SU-DHL-6 (cell line): ENCODE measurements around the gene ANKRD13C.

Source experiments
- H2AFZ ChIP-seq: fragments of 200-600 bp; sonication (generic); 2 replicates; pipeline ENCODE4 v1.6.1; 2014; ENCODE audit warnings: low read depth, mild to moderate bottlenecking, moderate library complexity, mixed read lengths, antibody characterized with exemption, low read length; ENCODE audit not compliant: severe bottlenecking
- H3F3A ChIP-seq: fragments of 200-600 bp; shearing (Covaris generic); 2 replicates; pipeline ENCODE4 v1.6.0; 2016; ENCODE audit warnings: antibody characterized with exemption, mild to moderate bottlenecking; ENCODE audit not compliant: insufficient read depth
- H3K27ac ChIP-seq: fragments of 200-600 bp; sonication (generic); 2 replicates; pipeline ENCODE4 v1.5.1; 2016; ENCODE audit warnings: low read depth, mild to moderate bottlenecking, low read length, moderate library complexity, mixed read lengths
- H3K27me3 ChIP-seq: fragments of 200-600 bp; sonication (generic), shearing (Covaris generic); 2 replicates; pipeline ENCODE4 v1.6.0; 2014; ENCODE audit warnings: mild to moderate bottlenecking, low read length
- H3K36me3 ChIP-seq: fragments of 200-600 bp; sonication (generic); 2 replicates; pipeline ENCODE4 v1.6.1; 2014; ENCODE audit warnings: mild to moderate bottlenecking, low read length, mixed read lengths
- H3K4me2 ChIP-seq: fragments of 300-600, 200-600 bp; shearing (Covaris generic), sonication (generic); 2 replicates; pipeline ENCODE4 v1.6.0; 2014; ENCODE audit warnings: low read length, low read depth, mild to moderate bottlenecking; ENCODE audit not compliant: poor library complexity, severe bottlenecking
- H3K4me3 ChIP-seq: fragments of 200-600 bp; sonication (generic); 2 replicates; pipeline ENCODE4 v1.5.1; 2014; ENCODE audit warnings: antibody characterized with exemption, low read length, mild to moderate bottlenecking, mixed read lengths; ENCODE audit not compliant: insufficient read depth, poor library complexity, severe bottlenecking
- H3K79me2 ChIP-seq: fragments of 200-600 bp; sonication (generic); 2 replicates; pipeline ENCODE4 v1.6.1; 2014; ENCODE audit warnings: mild to moderate bottlenecking, low read length, moderate library complexity; ENCODE audit not compliant: insufficient read depth
- H3K9ac ChIP-seq: fragments of 200-600 bp; sonication (generic); 2 replicates; pipeline ENCODE4 v1.7.0; 2014; ENCODE audit warnings: mild to moderate bottlenecking, low read length
- H3K9me2 ChIP-seq: fragments of 200-600 bp; sonication (generic); replicated peaks from 2 replicates; pipeline ENCODE4 v1.6.1; 2014; ENCODE audit warnings: low read length; ENCODE audit not compliant: insufficient read depth
- H3K9me3 ChIP-seq: fragments of 200-600 bp; sonication (generic); 2 replicates; pipeline ENCODE4 v1.6.1; 2014; ENCODE audit warnings: low read length, mixed read lengths; ENCODE audit not compliant: insufficient read depth
- H4K20me1 ChIP-seq: fragments of 200-600 bp; sonication (generic); 2 replicates; pipeline ENCODE4 v1.6.1; 2014; ENCODE audit warnings: low read depth, mild to moderate bottlenecking, antibody characterized with exemption, low read length, moderate library complexity, mixed read lengths
- EZH2phosphoT487 ChIP-seq: fragments of 200-600 bp; sonication (generic), shearing (Covaris generic); conservative IDR thresholded peaks from 2 replicates; pipeline ENCODE4 v1.6.1; 2018; ENCODE audit warnings: mild to moderate bottlenecking, antibody characterized with exemption, low read length, moderate library complexity, mixed read lengths
- TF ChIP-seq, protein P1 (sequence below): fragments of 200-600 bp; sonication (generic); IDR thresholded peaks from one replicate; pipeline ENCODE4 v1.5.1; 2017; ENCODE audit warnings: antibody characterized with exemption, mild to moderate bottlenecking, low read length, moderate library complexity; ENCODE audit not compliant: insufficient read depth, poor library complexity, severe bottlenecking

The ANKRD13C gene

DNA sequence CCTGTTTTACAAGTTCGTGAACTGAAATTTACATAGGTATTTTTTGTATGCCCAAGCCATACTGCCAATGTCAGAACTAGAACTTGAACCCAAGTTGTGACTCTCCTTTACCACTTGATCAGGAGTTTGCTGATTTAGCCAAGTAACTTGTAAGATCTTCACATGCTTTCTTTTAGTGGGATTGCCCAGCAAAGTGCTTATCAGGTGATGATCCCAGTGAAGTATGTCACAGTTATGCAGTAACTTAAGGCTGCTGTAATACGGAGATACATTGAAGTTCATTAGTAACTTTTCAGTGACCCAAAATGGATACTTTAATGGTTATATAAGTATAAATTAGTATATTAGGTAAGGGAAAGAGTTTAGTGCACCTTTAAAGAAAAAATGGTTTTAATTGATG, 129.6 kb downstream of the ANKRD13C start:
- H3K79me2 ChIP-seq: peaks cover 96% of the 10 kb centered on the region
- H3K9me2 ChIP-seq: no peaks in the 10 kb centered on the region
- peaks cover 60% of the 10 kb centered on the region for H3K36me3 ChIP-seq
- H4K20me1 ChIP-seq: peaks cover 55% of the 10 kb centered on the region
- no peak overlapping the region for H2AFZ ChIP-seq
- H3K27me3 ChIP-seq: no peaks in the 10 kb centered on the region
- H3K4me2 ChIP-seq: no peak overlapping the region
- H3F3A ChIP-seq: peaks cover 13% of the 10 kb centered on the region
- no peaks in the 10 kb centered on the region for H3K9me3 ChIP-seq
- H3K27ac ChIP-seq: no peak overlapping the region
- H3K4me3 ChIP-seq: no peak overlapping the region
- TF ChIP-seq, protein P1, sequence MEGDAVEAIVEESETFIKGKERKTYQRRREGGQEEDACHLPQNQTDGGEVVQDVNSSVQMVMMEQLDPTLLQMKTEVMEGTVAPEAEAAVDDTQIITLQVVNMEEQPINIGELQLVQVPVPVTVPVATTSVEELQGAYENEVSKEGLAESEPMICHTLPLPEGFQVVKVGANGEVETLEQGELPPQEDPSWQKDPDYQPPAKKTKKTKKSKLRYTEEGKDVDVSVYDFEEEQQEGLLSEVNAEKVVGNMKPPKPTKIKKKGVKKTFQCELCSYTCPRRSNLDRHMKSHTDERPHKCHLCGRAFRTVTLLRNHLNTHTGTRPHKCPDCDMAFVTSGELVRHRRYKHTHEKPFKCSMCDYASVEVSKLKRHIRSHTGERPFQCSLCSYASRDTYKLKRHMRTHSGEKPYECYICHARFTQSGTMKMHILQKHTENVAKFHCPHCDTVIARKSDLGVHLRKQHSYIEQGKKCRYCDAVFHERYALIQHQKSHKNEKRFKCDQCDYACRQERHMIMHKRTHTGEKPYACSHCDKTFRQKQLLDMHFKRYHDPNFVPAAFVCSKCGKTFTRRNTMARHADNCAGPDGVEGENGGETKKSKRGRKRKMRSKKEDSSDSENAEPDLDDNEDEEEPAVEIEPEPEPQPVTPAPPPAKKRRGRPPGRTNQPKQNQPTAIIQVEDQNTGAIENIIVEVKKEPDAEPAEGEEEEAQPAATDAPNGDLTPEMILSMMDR: no peak
- TF ChIP-seq EZH2phosphoT487: no peak
- H3K9ac ChIP-seq: no peak overlapping the region

DNA sequence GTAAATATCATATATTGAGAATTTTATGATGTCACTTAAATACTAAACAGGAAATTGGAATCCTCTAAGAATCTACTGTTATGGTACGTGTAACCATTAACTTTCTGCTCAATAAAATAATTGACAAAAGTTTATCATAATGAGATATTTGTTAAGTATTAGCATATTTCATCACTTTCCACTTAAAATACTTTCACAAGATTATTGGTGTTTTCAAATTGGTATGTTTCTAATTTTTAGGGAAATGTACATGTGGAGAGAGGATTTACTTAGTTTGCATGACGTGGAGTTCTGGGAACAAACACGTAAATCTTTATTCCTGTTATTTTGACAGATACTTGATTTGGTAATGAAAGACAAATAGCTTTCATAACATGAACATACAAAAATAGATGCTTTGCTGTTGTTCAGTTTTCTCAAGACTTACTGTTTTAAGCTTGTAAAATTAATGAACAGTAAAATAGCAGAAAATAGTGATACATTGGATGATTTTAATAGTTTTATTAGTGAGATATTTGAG, 131.7 kb downstream of the ANKRD13C start:
- H3K9ac ChIP-seq: peak overlapping the region; percentile 98

DNA sequence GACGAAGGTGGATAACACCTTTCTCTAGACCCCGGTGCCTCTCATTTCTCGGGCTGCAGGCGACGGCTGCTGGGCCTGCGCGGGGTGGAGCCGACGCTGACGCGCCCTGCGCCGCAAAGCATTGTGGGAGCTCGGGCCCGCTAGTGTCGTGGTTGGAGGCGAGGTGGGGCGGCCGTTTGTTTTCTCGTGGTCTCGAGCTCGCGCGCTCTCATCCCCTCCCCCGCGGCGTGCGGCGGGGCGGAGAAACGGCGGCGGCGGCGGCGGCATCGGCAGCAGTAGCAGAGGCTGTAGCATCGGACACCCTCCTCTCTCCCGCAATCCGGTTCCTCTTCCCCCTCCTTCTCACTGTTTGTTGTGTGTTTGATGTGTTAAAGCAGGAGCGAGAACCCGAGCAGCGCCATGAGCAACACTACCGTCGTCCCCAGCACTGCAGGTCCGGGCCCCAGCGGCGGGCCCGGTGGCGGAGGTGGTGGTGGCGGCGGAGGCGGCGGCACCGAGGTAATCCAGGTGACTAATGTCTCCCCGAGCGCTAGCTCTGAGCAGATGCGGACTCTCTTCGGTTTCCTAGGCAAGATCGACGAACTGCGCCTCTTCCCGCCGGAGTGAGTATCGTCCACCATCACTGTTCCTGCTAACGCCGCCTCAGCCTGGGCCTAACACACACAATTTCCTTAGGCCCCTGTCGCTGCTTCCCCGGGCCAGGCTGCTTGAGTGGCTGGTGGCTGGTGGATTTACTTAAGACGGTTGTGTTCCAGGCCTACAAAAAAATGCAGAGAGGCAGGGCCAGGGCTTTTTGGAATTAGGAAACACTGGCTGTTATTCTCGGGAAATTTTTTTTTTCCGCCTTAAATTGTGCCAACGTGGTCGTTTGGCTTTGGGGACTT, 133.0 kb downstream of the ANKRD13C start, which contains the start of gene SRSF11:
SRSF11 (plus strand) TSS at position 143 of the 884 bp plus-strand sequence; CDS start at position 400, 257 bp downstream.
- no peaks in the 10 kb centered on the region for H3K9me3 ChIP-seq
- peaks cover 25% of the 10 kb centered on the region for H3K36me3 ChIP-seq
- H3F3A ChIP-seq: peaks cover 26% of the 10 kb centered on the region
- TF ChIP-seq, protein P1: no peak
- no peak for TF ChIP-seq EZH2phosphoT487
- peaks cover 96% of the 10 kb centered on the region for H3K79me2 ChIP-seq
- H3K27ac ChIP-seq: peak within 1 kb of the TSS; percentile 89
- peak within 1 kb of the TSS; percentile 100 for H3K4me2 ChIP-seq
- H3K9ac ChIP-seq: peak within 1 kb of the TSS; percentile 98
- H4K20me1 ChIP-seq: peaks cover 29% of the 10 kb centered on the region
- H2AFZ ChIP-seq: peak within 1 kb of the TSS; percentile 85
- no peaks in the 10 kb centered on the region for H3K9me2 ChIP-seq
- peak within 1 kb of the TSS; percentile 99 for H3K4me3 ChIP-seq
- H3K27me3 ChIP-seq: no peaks in the 10 kb centered on the region

More for the DNA sequence above, 131.7 kb downstream of the ANKRD13C start:
- Histone ChIP-seq H3K4me3 (peak overlapping the region; percentile 99), H3K27ac (peak overlapping the region; percentile 89; the same call in 1 of the 2 replicates), H3F3A (peaks cover 26% of the 10 kb centered on the region), H3K36me3 (peaks cover 38% of the 10 kb centered on the region), H3K9me2 (no peaks in the 10 kb centered on the region), H3K79me2 (peaks cover 96% of the 10 kb centered on the region), H3K27me3 (no peaks in the 10 kb centered on the region), H3K9me3 (no peaks in the 10 kb centered on the region), H4K20me1 (peaks cover 41% of the 10 kb centered on the region), H2AFZ (no peak overlapping the region), H3K4me2 (peak overlapping the region; percentile 100)
- TF ChIP-seq, protein P1: no peak
- no peak for TF ChIP-seq EZH2phosphoT487
